GM19239 (cell line): Measurements from ENCODE around the gene STAG3.
A peak's percentile ranks its signal among the peaks of the same experiment; 100 is the strongest.
"Not testable (repeated sequence)": the region's sequence is repeated elsewhere in the genome, so short reads cannot be mapped to it uniquely, and the experiment has no call there.

Source experiments
- DNase-seq: peaks from one replicate; pipeline ENCODE4 v3.0.0; 2011; ENCODE audit warnings: low spot score; ENCODE audit not compliant: insufficient read length
- FAIRE-seq: peaks from 2 replicates; lab custom pipeline; 2011; peaks lifted over from hg19 to GRCh38; lab: Jason Lieb, UNC

The STAG3 gene

DNA sequence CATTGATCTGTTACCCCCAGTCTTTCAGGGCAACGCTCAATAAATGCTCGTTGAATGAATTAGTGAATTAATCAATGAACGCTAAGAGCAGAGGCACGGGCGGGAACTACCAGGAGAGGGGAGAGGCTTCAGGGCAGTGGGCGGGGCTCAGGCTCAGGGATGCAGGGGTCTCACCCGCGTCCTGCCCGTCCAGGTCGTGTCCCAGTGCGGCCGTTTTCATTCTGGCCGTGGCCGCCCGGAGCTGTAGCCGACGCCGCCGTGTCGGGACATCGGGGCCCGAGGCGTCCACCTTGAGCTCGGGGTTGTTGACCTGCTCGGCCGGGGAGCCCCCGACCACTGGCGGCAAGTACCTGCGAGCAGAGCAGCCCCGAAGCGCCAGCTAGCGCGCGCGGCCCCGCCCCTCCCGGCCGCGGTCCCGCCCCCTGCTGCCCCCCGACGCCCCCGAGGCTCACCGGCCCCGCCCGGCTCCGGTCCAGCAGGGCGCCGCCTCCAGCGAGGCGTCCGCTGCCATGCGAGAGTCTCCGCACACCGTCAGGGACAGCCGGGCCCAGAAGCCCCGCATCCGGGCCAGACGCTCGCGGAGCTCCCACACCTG lies 6.5 kb upstream of the STAG3 start:
- DNase-seq, result no peak
- no peak for FAIRE-seq

DNA sequence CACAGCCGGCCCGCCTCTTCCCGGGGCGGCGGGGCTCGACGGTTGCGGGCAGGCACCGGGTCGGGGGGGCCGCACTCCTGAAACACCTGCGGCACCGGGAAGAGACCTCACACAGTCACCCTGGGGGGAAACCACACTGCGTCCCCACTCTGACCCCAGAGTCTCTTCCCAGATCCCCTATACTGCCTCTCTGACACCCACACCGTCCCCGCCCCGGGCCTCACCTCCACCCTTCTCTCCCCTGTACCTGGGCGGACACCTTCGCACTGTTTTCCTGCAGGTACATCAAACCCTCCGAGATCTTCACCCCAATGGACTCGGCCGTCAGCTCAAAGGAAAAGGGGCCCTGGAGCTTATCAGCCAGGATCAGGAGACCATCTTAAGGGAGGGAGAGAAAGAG lies 5.9 kb upstream of the STAG3 start:
- DNase-seq (no peak), FAIRE-seq (no peak)

DNA sequence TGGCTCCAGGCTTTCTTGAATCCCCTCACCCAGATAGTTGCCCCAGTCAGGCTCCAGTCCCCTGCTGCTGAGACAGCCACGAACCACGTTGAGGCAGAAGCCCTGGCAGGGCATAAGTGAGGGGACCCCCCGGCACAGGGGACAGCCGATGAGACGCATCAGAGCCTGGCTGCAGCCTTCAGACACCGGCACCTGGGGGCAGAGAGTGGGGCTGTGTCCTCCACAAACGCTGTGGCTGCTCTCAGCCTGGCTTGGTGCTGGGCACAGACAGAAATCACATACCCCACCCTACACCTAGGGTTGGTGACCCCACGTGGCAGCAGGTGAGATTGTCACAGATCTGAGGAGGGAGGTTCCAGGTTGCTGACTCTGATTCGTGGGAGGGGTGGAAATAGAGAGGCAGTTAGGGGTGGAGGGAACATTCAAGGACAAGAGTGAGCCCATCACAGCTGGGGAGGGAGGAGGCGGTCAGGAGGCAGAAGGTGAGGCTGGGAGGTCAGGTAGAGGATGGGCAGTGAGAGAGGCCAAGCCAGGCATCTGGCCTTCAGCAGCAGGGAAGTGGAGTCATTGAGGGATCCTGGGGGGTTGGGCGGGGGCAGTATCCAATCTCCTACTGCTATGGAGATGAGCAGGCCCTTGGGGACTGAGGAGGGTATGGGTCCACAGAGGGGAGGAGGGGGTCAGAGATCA lies 3.8 kb upstream of the STAG3 start:
- FAIRE-seq (no peak), DNase-seq (no peak)

DNA sequence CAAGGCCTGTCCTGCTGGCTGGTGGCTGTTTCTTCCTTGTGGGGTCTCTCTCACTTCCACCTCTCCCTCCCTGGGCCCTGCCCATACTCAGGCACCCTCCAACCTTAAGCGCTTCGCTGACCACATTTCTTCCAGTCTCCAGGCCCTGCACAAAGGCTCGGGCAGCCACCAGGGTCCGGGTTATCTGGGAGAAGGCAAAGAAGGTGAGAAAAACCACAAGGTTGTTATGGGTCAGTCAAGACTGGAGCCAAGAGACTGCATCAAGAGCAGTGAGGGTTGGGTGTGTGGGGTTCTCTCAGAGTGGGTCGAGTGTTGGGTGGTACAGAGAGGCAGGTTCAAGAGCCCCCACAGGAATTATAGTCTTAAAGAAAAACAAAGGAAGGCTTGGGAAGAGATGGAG lies 3.1 kb upstream of the STAG3 start:
- FAIRE-seq (no peak), DNase-seq (no peak)

DNA sequence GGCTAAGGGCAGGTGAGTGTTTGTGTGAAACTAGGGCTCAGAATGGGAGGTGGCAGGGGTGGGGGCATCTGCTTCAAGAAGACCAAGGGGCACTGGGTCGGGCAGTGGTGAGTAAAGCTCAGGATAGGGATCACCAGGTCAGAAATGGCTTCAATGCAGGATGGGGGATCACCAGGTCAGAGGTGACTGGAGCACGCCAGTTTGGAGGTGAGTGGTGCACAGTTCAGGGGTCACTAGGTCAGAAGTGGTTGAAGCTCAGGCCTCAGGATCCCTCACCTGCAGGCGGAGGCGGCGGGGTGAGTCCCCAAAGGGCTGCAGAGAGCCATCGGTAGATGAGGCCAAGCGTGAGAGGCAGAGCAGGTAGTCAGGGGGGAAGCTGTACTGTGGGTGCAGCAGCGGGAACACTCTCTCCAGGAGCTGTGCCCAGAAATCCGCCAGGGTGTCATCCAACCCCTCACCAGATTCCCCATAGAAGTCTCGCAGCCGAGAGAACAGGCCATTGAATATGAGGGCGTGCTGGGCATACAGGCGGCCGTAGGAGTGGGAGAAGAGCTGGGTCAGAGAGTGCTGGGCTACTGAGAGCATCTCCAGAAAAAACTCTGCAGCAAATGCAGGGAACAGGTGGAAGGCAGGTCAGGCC lies 2.3 kb upstream of the STAG3 start:
- FAIRE-seq, result no peak

DNA sequence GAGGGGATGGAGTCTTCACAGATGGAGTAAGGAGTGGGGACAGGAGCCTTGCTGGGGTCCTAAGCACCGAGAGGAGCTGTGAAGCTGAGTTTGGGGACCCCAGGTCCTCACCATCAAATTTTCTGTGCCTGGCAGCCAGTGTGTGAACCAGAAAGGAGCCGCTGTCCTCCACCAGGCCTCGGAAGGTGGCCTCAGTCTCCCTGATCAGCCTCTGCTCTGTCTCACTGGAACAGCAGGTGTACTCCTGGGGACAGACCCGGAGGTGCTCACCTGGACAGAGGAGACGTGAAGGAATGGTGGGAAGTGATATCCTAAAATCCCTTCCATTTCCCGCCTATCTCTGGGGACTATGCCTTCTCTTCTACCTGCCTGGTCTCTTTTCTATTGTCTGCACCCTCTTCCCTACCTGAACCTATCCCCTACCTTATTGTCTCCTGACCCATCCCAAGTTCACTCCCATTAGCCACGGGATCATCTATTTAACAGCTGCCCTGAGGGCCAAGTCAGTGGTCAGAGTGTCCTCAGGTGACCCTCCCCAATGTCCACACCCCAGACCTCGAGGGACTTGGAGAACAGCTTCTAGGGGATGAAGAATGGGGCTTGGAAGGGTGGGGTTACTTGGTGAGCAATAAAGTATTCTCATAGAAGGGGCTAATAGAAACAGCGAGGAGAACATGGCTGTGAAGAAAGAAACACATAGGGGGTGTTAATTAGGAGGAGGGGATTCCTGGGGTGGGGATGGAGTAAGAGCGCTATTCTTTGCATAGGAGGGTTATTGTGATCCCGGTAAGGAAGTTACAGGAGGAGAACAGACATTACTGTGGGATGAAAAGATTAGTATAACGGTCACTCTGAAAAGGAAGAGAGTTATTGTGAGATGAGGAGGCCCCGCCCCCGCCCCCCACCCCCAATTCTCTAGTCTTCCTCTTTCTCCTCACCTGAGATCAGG lies 1.3 kb upstream of the STAG3 start:
- no peak for FAIRE-seq
- DNase-seq, result no peak

More for the DNA sequence above, 2.3 kb upstream of the STAG3 start:
- no peak for DNase-seq

DNA sequence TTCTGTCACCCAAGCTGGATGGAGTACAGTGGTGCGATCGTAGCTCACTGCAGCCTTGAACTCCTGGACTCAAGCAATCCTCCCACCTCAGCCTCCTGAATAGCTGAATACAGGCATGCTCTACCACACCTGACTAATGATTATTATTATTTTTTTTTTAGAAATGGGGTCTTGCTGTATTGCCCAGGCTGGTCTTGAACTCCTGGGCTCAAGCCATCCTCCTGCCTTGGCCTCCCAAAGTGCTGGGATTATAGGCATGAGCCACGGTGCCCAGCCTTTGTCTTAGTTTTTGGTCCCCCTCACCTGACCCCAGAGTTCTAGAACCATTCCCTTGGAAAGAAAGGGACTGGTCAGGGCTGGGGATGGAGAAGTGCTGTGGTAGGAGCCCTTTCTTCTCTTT lies 2.4 kb downstream of the STAG3 start:
- DNase-seq, FAIRE-seq: not testable (repeated sequence)

DNA sequence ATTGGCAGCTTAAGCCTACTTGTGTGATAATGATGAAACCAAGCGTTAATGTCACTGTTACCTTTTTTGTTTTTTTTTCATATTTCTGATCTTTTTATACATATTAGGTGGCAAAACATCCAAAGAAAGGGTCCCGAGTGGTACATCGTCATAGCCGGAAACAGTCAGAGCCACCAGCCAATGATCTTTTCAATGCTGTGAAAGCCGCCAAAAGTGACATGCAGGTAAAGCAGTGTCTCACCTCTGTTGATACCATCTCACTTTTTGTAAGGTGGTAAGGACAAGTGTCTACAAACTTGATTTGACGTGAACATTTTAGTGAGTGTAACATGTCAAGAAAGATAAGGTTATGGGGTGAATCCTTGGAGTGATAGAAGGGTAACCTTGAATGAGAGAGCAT lies 4.9 kb downstream of the STAG3 start:
- FAIRE-seq, DNase-seq: not testable (repeated sequence)

DNA sequence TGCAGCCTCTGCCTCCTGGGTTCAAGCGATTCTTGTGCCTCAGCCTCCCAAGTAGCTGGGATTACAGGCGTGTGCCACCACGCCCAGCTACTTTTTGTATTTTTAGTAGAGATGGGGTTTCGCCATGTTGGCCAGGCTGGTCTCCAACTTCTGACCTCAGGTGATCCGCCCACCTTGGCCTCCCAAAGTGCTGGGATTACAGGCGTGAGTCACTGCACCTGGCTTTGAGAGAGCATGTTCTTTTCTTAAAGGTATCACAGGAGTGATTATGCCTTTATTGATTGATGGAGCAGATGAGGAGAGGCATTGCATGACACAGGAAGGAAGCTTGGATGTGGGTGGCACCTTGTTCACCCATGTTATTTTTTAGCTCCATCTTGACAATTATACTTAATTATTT lies 5.4 kb downstream of the STAG3 start:
- FAIRE-seq, DNase-seq: not testable (repeated sequence)

DNA sequence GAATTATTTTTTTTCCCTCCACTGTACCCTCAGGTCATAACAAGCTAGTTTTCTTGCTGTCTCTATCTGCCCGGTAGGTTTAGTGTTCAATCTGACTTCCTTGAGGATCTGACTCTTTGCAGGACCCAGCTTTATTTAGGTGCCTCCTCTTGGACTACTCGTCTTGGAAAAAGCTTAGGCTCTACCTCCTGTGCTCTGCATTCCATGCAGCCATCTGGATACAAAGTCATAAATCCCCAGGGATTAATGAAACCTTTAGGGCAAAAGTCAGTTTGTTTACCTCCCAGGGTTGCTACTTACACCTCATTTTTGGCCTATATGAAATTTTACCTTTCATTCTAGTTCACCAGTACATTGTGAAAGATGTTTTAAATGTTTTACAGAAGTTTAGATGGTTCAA lies 8.0 kb downstream of the STAG3 start:
- FAIRE-seq (no peak), DNase-seq (no peak)

DNA sequence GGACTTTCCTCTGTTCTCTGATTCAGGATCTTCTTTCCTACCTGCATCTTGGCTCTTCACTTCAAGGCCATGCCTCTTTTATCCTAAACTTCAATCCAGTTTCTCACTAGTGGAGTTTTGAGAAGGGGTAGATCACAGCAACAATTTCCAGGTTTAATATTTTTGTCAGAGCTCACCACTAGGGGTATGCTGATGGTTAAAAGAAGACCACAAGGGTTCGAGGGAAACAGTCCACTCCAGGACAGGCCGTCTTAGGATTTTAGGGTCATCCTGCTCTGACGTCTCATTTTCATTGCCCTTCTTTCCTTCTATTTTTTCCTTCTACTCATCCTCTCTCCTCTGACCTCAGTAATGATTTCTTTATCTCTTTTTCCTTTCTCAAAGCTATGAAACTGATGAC lies 11.3 kb downstream of the STAG3 start:
- DNase-seq (no peak), FAIRE-seq (no peak)

DNA sequence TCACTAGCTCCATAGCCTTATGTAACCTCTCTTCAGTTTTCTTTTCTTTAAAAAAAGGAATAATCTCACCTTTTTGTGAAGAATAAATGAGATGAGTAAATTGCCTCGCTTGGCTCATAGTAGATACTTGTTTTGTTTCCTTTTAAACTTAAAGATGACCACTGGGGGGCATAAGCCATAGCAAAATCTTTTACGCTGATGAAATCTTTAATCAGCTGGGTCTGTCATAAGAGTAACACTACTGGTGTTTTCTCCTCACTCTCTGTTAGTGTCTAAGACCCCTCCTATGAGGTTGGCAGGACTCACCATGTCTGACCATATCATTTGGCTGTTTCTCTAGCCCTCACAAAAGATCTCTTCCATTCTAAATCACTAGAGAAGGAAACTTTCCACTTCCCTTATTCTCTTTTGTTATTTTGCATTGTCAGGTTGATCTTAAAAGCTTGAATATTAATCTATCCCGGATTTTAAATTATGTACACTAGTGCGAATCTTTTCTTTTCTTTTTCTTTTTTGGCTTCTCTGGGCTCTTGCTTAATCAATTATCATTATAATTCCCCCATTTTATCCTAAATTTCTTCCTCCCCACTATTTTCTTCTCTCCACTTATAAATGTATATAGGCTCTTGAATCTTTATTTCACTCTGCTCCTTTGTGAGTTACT lies 12.5 kb downstream of the STAG3 start:
- FAIRE-seq, result peak; percentile 93
- no peak for DNase-seq

DNA sequence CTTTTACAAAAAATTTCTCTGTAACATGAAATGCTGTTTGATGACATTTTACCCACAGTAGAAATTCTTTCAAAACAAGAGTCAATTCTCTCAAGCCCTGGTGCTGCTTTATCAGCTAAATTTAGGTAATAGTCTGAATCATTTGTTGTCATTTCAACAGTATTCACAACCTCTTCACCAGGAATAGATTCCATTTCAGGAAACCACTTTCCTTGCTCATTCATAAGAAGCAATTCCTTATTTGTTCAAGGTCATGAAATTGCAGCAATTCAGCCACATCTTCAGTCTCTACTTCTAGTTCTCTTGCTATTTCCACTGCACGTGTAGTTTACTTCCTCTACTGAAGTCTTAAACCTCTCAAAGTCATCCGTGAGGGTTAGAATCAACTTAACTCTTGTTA lies 14.1 kb downstream of the STAG3 start:
- peak; percentile 94 for FAIRE-seq
- no peak for DNase-seq

DNA sequence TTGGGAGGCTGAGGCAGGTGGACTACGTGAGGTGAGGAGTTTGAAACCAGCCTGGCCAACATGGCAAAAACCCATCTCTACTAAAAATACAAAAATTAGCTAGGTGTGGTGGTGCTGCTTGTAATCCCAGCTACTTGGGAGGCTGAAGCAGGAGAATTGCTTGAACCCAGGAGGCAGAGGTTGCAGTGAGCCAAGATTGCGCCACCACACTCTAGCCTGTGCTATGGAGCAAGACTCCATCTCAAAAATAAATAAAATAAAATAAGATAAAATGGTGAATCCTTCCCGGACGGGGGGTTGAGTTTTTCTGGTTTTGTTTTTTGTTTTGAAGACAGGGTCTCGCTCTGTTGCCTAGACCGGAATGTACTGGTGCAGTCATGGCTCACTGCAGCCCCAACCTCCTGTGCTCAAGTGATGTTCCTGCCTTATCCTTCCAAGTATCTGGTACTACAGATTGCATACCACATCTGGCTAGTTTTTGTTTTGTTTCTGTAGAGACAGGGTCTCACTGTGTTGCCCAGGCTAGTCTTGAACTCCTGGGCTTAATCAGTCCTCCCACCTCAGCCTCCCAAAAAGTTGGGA lies 14.7 kb downstream of the STAG3 start:
- FAIRE-seq, result not testable (repeated sequence)

DNA sequence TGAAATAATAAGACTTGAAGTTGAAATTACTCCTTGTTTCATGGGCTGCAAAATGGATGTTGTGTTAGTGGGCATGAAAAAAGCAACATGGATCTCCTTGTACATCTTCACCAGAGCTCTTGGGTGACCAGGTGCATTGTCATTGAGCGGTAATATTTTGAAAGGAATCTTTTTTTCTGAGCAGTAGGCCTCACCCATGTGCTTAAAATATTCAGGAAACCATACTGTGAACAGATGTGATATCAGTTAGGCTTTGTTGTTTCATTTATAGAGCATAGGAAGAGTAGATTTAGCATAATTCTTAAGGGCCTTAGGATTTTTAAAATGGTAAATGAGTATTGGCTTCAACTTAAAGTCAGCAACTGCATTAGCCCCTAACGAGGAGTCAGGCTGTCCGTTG lies 15.3 kb downstream of the STAG3 start:
- DNase-seq (no peak), FAIRE-seq (no peak)

More for the DNA sequence above, 14.7 kb downstream of the STAG3 start:
- not testable (repeated sequence) for DNase-seq

DNA sequence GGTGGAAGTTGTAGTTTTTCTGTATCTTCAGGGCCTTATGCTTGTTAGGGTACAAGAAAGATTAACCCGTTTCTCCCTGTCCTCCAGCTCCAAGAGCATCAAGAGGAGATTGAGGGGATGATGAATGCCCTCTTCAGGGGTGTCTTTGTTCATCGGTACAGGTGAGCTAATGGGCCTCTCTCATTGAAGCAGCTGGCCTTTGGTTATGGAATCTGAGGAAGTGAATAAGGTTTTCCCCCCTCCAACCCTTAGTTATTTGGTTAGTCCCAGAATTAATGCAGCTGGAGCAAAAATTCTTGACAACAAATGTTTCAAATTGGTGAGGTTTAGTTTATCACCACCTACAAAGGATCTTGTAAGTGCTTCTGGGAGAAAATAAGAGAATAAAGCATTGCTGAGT lies 17.5 kb downstream of the STAG3 start:
- DNase-seq (no peak), FAIRE-seq (no peak)

DNA sequence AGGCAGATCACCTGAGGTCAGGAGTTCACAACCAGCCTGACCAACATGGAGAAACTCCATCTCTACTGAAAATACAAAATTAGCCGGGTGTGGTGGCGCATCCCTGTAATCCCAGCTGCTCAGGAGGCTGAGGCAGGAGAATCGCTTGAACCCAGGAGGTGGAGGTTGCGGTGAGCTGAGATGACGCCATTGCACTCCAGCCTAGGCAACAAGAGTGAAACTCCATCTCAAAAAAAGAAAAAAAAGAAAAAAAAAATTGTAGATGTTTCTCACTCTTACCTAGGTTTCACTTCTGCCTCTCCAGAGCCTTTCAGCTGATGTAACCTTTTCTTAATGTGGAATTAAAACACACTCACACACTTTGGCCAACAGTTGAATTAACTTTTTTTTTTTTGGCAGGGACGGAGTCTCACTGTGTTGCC lies 18.2 kb downstream of the STAG3 start:
- DNase-seq, result not testable (repeated sequence)
- FAIRE-seq, result peak; percentile 21

DNA sequence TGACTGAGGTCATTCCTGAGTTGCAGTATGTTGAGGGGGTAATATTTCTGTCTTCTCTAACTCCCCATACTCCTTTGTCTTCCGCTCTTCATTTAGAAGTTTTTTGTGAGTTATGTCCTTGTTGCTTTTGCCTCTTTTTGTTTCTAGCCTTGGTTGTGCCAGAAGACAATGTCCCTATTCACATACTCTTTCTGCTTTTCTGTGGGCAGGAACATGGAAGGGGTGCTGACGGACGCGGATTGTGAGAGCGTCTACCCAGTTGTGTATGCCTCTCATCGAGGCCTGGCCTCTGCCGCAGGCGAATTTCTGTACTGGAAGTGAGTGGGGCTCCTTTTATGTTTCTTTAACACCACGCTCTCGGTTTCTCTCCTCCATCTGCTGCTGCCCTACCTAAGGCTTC lies 20.5 kb downstream of the STAG3 start:
- DNase-seq (no peak), FAIRE-seq (no peak)

DNA sequence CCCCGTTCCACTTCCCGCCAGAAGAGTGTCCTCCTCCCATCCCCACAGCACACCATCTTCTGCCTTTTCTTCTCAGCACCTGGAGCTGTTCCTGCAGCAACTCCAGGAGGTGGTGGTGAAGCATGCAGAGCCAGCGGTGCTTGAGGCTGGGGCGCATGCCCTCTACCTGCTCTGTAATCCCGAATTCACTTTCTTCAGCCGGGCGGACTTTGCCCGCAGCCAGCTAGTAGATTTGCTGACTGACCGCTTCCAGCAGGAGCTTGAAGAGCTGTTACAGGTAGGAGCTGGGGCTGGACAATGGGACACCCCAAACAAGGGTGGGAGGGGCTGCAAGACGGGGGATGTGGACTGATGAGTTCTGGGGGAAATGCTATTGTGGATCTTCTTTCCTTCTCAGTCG lies 23.0 kb downstream of the STAG3 start:
- FAIRE-seq, result no peak
- no peak for DNase-seq

DNA sequence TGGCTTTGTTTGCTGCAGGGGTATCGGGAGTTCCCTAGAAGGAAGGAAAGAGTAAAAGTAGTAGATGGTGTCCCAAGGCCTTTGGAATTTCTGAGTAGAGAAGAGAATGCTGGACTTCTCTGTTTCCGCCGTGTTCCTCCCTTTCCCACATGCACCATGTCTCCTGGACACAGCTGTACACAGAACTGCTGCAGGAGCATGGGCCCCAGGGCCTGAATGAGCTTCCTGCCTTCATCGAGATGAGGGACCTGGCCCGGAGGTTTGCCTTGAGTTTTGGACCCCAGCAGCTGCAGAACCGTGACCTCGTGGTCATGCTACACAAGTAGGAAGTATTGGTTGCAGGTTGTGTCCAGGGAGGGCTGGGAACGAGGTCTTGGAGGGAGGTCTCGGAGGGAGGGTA lies 26.7 kb downstream of the STAG3 start:
- FAIRE-seq, result no peak
- DNase-seq, result no peak
